ENCODE results near the gene PLET1.

DNA sequence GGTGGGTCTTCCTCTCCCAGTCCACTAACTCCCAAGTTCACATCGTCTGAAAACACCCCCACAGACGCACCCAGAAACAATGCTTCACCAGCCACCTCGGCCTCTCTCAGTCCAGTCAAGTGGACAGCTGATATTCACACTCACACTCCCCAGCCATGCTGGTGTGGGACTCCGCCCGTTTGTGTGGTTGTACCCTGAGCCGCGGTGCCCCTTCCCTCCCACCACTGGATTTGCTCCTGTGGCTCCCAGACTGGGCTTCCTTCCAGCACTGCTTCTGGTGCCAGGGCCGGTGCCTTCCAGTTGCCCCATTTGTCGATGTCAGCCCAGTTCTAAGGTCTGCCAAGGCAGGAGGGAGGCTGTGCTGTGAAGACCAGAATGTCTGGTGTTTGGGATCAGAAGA is 37.9 kb upstream of the PLET1 start:
- no peak for TF ChIP-seq EZH2 (IDR thresholded peaks at IDR 0.05; ENCODE audit: low read depth, low read length, severe bottlenecking)
- TF ChIP-seq, protein P1, sequence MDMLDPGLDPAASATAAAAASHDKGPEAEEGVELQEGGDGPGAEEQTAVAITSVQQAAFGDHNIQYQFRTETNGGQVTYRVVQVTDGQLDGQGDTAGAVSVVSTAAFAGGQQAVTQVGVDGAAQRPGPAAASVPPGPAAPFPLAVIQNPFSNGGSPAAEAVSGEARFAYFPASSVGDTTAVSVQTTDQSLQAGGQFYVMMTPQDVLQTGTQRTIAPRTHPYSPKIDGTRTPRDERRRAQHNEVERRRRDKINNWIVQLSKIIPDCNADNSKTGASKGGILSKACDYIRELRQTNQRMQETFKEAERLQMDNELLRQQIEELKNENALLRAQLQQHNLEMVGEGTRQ (IDR thresholded peaks at IDR 0.05; ENCODE audit: low read length) = no peak
- no peak for TF ChIP-seq NRF1 (IDR thresholded peaks at IDR 0.05; ENCODE audit: low read depth, low read length)
- no peak for TF ChIP-seq HDAC6 (IDR thresholded peaks at IDR 0.05; ENCODE audit: low read depth, low read length)
- no peak for TF ChIP-seq CTCF (IDR thresholded peaks at IDR 0.05; ENCODE audit: control extremely low read depth in 1 of 3, insufficient read depth in 1 of 3, low read depth in 1 of 3, low read length in 3 of 3)
- TF ChIP-seq SRF (IDR thresholded peaks at IDR 0.05; ENCODE audit: low read depth, low read length) = no peak
- TF ChIP-seq EP300 (IDR thresholded peaks at IDR 0.05; ENCODE audit: borderline replicate concordance in 1 of 2, low read depth in 2 of 2, low read length in 2 of 2) = no peak
